Left colon (tissue), 2 donors: ENCODE measurements around the gene NDUFS7. TPM values are rescaled to one million over a fixed set of nuclear protein-coding genes. Genes with fewer than 3 reads are reported as not detected.

Experiments
- ATAC-seq: fragments of 200-7000 bp; cut with Tn5 transposase; one replicate; pipeline ENCODE4 v1.9.1; 2020; ENCODE audit warnings: mild to moderate bottlenecking, moderate library complexity
- DNase-seq, 2 donors: peaks; one replicate each; pipeline ENCODE4 v3.0.0-alpha.2; 2020
- intact Hi-C, 2 donors: fragments of 100-400 bp; cut with DNase I in 1 of 2; cut with micrococcal nuclease in 1 of 2; formaldehyde crosslinking; loops; one replicate each; pipeline versions ENCODE4 v1.11.2 to v1.14.0; 2022; cut with DNase I, micrococcal nuclease
- long read RNA-seq: library from polyadenylated mRNA; unstranded; transcript quantifications from one replicate; pipeline ENCODE4 v2.0.0, GENCODE V29; 2021
- total RNA-seq, 2 donors: library from RNA; stranded (reverse); fragmentation: NEBNext Ultra II Directional; extraction: Animal tissue kit (Norgen Biotek cat#: 25700); gene quantifications; one replicate each; pipeline ENCODE4 v1.2.1, GENCODE V29; 2021
- donor health status: DM: no; HTN: no; CAD: no.
- donor health status: DM: yes; HTN: yes; CAD: no.

NDUFS7 gene
- total RNA-seq: 100 to 1,000 TPM; 141 to 178 TPM
- long read RNA-seq, transcript NDUFS7-201 (8 exons, 1,039 nt): major isoform, 146 of 170 reads
- long read RNA-seq, partial matches to known transcripts: 10 of 170 reads
- long read RNA-seq, other reads (novel, unspliced or antisense): 6 of 170 reads

GRCh38 chr19:1383312-1384084, at the start of gene NDUFS7:
Gene NDUFS7, plus strand, starts transcription at chr19:1383907. Its CDS starts 20 bp downstream, at chr19:1383927.
- ATAC-seq: peak; percentile 92
- DNase-seq: peak; percentile 89 to 91
- intact Hi-C loops: no loop called here

- DNase-seq (no peak), ATAC-seq (no peak)
- intact Hi-C loops: no loop called here
Observed at GRCh38 chr19:1336079-1336684, 47.5 kb upstream of the NDUFS7 start.

GRCh38 chr19:1340681-1341469, 42.8 kb upstream of the NDUFS7 start:
- intact Hi-C loops: no loop called here
- no peak for DNase-seq
- ATAC-seq: peak; percentile 56

GRCh38 chr19:1343041-1343440, 40.7 kb upstream of the NDUFS7 start:
- no peak for ATAC-seq
- intact Hi-C loops: no loop called here
- no peak for DNase-seq

- DNase-seq (no peak), ATAC-seq (no peak)
- intact Hi-C loops: no loop called here
Observed at GRCh38 chr19:1349211-1349610, 34.5 kb upstream of the NDUFS7 start.

- DNase-seq (no peak), ATAC-seq (no peak)
- intact Hi-C loops: no loop called here
Observed at GRCh38 chr19:1350867-1351266, 32.8 kb upstream of the NDUFS7 start.

GRCh38 chr19:1351381-1351851, 32.3 kb upstream of the NDUFS7 start:
- intact Hi-C loops: no loop called here
- DNase-seq: no peak
- no peak for ATAC-seq

- no peak for ATAC-seq
- intact Hi-C loops: no loop called here
- no peak for DNase-seq
Observed at GRCh38 chr19:1353144-1353543, 30.6 kb upstream of the NDUFS7 start.

GRCh38 chr19:1354970-1355567, 28.6 kb upstream of the NDUFS7 start:
- intact Hi-C loops: no loop called here
- DNase-seq: no peak
- ATAC-seq: peak; percentile 16

- intact Hi-C loops: no loop called here
Observed at GRCh38 chr19:1355568-1356507, 27.9 kb upstream of the NDUFS7 start.

GRCh38 chr19:1356508-1356865, 27.2 kb upstream of the NDUFS7 start:
- intact Hi-C loops: no loop called here
- DNase-seq (peak; percentile 33 to 45), ATAC-seq (peak; percentile 21)

More at GRCh38 chr19:1355568-1356507, 27.9 kb upstream of the NDUFS7 start:
- DNase-seq (peak in 1 of 2 donors; percentile 41), ATAC-seq (peak; percentile 47)

- DNase-seq (no peak), ATAC-seq (no peak)
- intact Hi-C loops: no loop called here
Observed at GRCh38 chr19:1357531-1358109, 26.1 kb upstream of the NDUFS7 start.

- no peak for ATAC-seq
- intact Hi-C loops: no loop called here
- no peak for DNase-seq
Observed at GRCh38 chr19:1360126-1360817, 23.4 kb upstream of the NDUFS7 start.

GRCh38 chr19:1360818-1361461, 22.8 kb upstream of the NDUFS7 start:
- intact Hi-C loops: no loop called here
- ATAC-seq (no peak), DNase-seq (peak in 1 of 2 donors; percentile 38)

GRCh38 chr19:1361601-1362386, 21.9 kb upstream of the NDUFS7 start:
- DNase-seq: no peak
- intact Hi-C loops: no loop called here
- ATAC-seq: no peak
